ENCODE results near the gene GPC6.
"Not testable (repeated sequence)": the region's sequence is repeated elsewhere in the genome, so short reads cannot be mapped to it uniquely, and the experiment has no call there.

Gene GPC6

GRCh38 chr13:93270769-93271742, 44.4 kb downstream of the GPC6 start:
- DNase-seq = no peak

GRCh38 chr13:93279982-93280381, 53.4 kb downstream of the GPC6 start:
- no peak for DNase-seq

GRCh38 chr13:93280688-93281087, 54.1 kb downstream of the GPC6 start:
- no peak for DNase-seq

GRCh38 chr13:93283255-93283654, 56.6 kb downstream of the GPC6 start:
- DNase-seq = no peak

- no peak for DNase-seq
These were observed 57.5 kb downstream of the GPC6 start for GRCh38 chr13:93284064-93284463.

- DNase-seq = no peak
These were observed 59.4 kb downstream of the GPC6 start for GRCh38 chr13:93286047-93286446.

GRCh38 chr13:93289053-93289452, 62.4 kb downstream of the GPC6 start:
- DNase-seq = no peak

GRCh38 chr13:93289842-93290241, 63.2 kb downstream of the GPC6 start:
- DNase-seq = no peak

GRCh38 chr13:93290503-93290902, 63.9 kb downstream of the GPC6 start:
- DNase-seq = no peak

GRCh38 chr13:93292366-93292765, 65.8 kb downstream of the GPC6 start:
- DNase-seq = no peak

GRCh38 chr13:93293710-93294109, 67.1 kb downstream of the GPC6 start:
- DNase-seq = no peak

- no peak for DNase-seq
These were observed 70.0 kb downstream of the GPC6 start for GRCh38 chr13:93296584-93296983.

GRCh38 chr13:93298713-93299112, 72.1 kb downstream of the GPC6 start:
- no peak for DNase-seq

- no peak for DNase-seq
These were observed 77.5 kb downstream of the GPC6 start for GRCh38 chr13:93304134-93304533.

- no peak for DNase-seq
These were observed 78.4 kb downstream of the GPC6 start for GRCh38 chr13:93304868-93305613.

- no peak for DNase-seq
These were observed 79.3 kb downstream of the GPC6 start for GRCh38 chr13:93305886-93306285.

GRCh38 chr13:93307136-93307535, 80.5 kb downstream of the GPC6 start:
- no peak for DNase-seq

GRCh38 chr13:93307651-93308050, 81.0 kb downstream of the GPC6 start:
- no peak for DNase-seq

GRCh38 chr13:93309886-93310523, 83.4 kb downstream of the GPC6 start:
- DNase-seq = no peak

GRCh38 chr13:93316841-93317240, 90.2 kb downstream of the GPC6 start:
- no peak for DNase-seq

GRCh38 chr13:93318534-93319254, 92.1 kb downstream of the GPC6 start:
- DNase-seq = no peak

- DNase-seq = no peak
These were observed 94.3 kb downstream of the GPC6 start for GRCh38 chr13:93320942-93321341.

- DNase-seq = not testable (repeated sequence)
These were observed 97.3 kb downstream of the GPC6 start for GRCh38 chr13:93323880-93324279.

All from CD4-positive, alpha-beta T cell treated with Interleukin-21 for 1 hour (primary cell).